Adrenal gland (tissue), 12 donors: ENCODE measurements around the gene NEUROG2. TPM values are rescaled to one million over a fixed set of nuclear protein-coding genes. Genes with fewer than 3 reads are reported as not detected.

Experiments used
- DNase-seq, 7 donors: peaks; one replicate each; pipeline ENCODE4 v3.0.0-alpha.2; 2019 to 2020
- H3K27ac ChIP-seq, 5 donors: fragments of 200-600 bp; sonication (generic) in 4 of 5; 1 replicate in 3 of 5; 2 replicates in 2 of 5; pipeline versions ENCODE4 v1.5.1 to v1.8.0; 2016 to 2020; ENCODE audit warnings: mild to moderate bottlenecking in 1 of 5
- H3K27me3 ChIP-seq: fragments of 200-600 bp; 2 replicates; pipeline ENCODE4 v1.8.0; 2021
- H3K36me3 ChIP-seq, 2 donors: fragments of 200-600 bp; replicated peaks in 1 of 2; 1 replicate in 1 of 2; 2 replicates in 1 of 2; pipeline versions ENCODE4 v1.5.1 to v1.8.0; 2018 to 2022
- H3K4me1 ChIP-seq, 2 donors: fragments of 200-600 bp; replicated peaks in 1 of 2; 1 replicate in 1 of 2; 2 replicates in 1 of 2; pipeline versions ENCODE4 v1.5.1 to v1.8.0; 2018 to 2021
- H3K4me3 ChIP-seq, 4 donors: fragments of 200-600 bp; sonication (generic) in 3 of 4; one replicate each; pipeline ENCODE4 v1.5.1; 2016 to 2018
- H3K9me3 ChIP-seq, 3 donors: fragments of 200-600 bp; sonication (generic) in 1 of 3; replicated peaks in 1 of 3; 1 replicate in 2 of 3; 2 replicates in 1 of 3; pipeline versions ENCODE4 v1.5.1 to v1.8.0; 2016 to 2021
- CTCF ChIP-seq, 6 experiments: fragments of 450-650 bp in 4 of 6; fragments of 200-600 bp in 2 of 6; sonication (generic) in 1 of 6; IDR thresholded peaks; 1 replicate in 5 of 6; 2 replicates in 1 of 6; pipeline versions ENCODE4 v1.5.1 to v1.8.0; 2016 to 2021; ENCODE audit warnings: antibody characterized with exemption in 6 of 6, mild to moderate bottlenecking in 2 of 6, moderate library complexity in 1 of 6
- POLR2A ChIP-seq, 2 donors: fragments of 450-650 bp; IDR thresholded peaks; one replicate each; pipeline ENCODE4 v1.6.1; 2017; ENCODE audit warnings: antibody characterized with exemption in 2 of 2, mild to moderate bottlenecking in 2 of 2, moderate library complexity in 1 of 2
- WGBS, 4 donors: extraction: QIAGEN DNeasy Blood & Tissue Kit in 2 of 4; methylation state at CpG; one replicate each; pipeline versions ENCODE4 v1.1.5 to v1.1.7; 2013 to 2017; 5-methylcytosine and 5-hydroxymethylcytosine counted together
- intact Hi-C, 2 donors: fragments of 100-400 bp; cut with DNase I; formaldehyde crosslinking; loops; one replicate each; pipeline versions ENCODE4 v1.14.1 to v1.15.0; 2022 to 2023
- polyA plus RNA-seq, 3 donors: library from polyadenylated mRNA; stranded (reverse); fragments of 200-250 nt in 2 of 3; fragments of 350-450 nt in 1 of 3; fragmentation: Illumina TruSeq in 1 of 3; extraction: RNeasy Lipid Tissue Mini Kit (QIAGEN cat#74804) in 1 of 3; gene quantifications; one replicate each; pipeline ENCODE4 v1.2.3, GENCODE V29; 2013 to 2014
- total RNA-seq, 9 donors: library from RNA; depleted of rRNA in 4 of 9; stranded (reverse); fragments of >200 nt in 4 of 9; fragments of 120-200 nt in 1 of 9; fragmentation: NEBNext Ultra II Directional in 1 of 9; extraction: Animal tissue kit (Norgen Biotek cat#: 25700) in 1 of 9; gene quantifications; one replicate each; pipeline versions ENCODE4 v1.1.0 to v1.2.4, GENCODE V29; 2013 to 2023
- donor health status: healthy with polysubstance abuse.
- donor health status: Bipolar disorder and iron deficiency.
- donor health status: DM: yes; HTN: yes; CAD: no.
- donor health status: DM: no; HTN: no; CAD: no.
- donor health status: DM: no; HTN: no; CAD: no.
- donor health status: DM: yes; HTN: yes; CAD: no.

Gene NEUROG2
- total and polyA plus RNA-seq, 12 donors: 0.06 TPM; not detected in 11

GRCh38 chr4:112536123-112536522 is 20.1 kb upstream of the NEUROG2 start:
- intact Hi-C loops: no loop called here
- H3K9me3 ChIP-seq: no peaks in the 10 kb centered on the region

GRCh38 chr4:112532267-112532666 is 16.3 kb upstream of the NEUROG2 start:
- no peak for DNase-seq
- H3K27me3 ChIP-seq: no peaks in the 10 kb centered on the region
- intact Hi-C loops: no loop called here
- H3K9me3 ChIP-seq: no peaks in the 10 kb centered on the region
- no peak overlapping the region for H3K27ac ChIP-seq
- 64 to 70% (median 67%) methylated on average over 3 of the region's 3 CpGs for WGBS, 4 donors
- no peaks in the 10 kb centered on the region for H3K36me3 ChIP-seq
- no peak overlapping the region for H3K4me3 ChIP-seq
- no peaks in the 10 kb centered on the region for H3K4me1 ChIP-seq
- TF ChIP-seq POLR2A (IDR thresholded peaks at IDR 0.05): no peak
- no peak for TF ChIP-seq CTCF (IDR thresholded peaks at IDR 0.05)

More at GRCh38 chr4:112536123-112536522, 20.1 kb upstream of the NEUROG2 start:
- no peaks in the 10 kb centered on the region for H3K36me3 ChIP-seq
- TF ChIP-seq CTCF (IDR thresholded peaks at IDR 0.05) (no peak), POLR2A (IDR thresholded peaks at IDR 0.05) (no peak)
- no peaks in the 10 kb centered on the region for H3K27me3 ChIP-seq
- DNase-seq: no peak
- WGBS, 4 donors: 81 to 90% (median 83%) methylated on average over 2 of the region's 2 CpGs
- H3K27ac ChIP-seq: no peak overlapping the region
- H3K4me1 ChIP-seq: no peaks in the 10 kb centered on the region
- no peak overlapping the region for H3K4me3 ChIP-seq

GRCh38 chr4:112531146-112531545 is 15.2 kb upstream of the NEUROG2 start:
- H3K27ac ChIP-seq: no peak overlapping the region
- no peaks in the 10 kb centered on the region for H3K9me3 ChIP-seq
- TF ChIP-seq POLR2A (IDR thresholded peaks at IDR 0.05) (no peak), CTCF (IDR thresholded peaks at IDR 0.05) (no peak)
- no peak for DNase-seq
- H3K4me1 ChIP-seq: no peaks in the 10 kb centered on the region
- no peak overlapping the region for H3K4me3 ChIP-seq
- intact Hi-C loops: no loop called here
- WGBS, 4 donors: 15 to 35% (median 22%) methylated on average over 1 of the region's 1 CpG
- no peaks in the 10 kb centered on the region for H3K36me3 ChIP-seq
- H3K27me3 ChIP-seq: no peaks in the 10 kb centered on the region

GRCh38 chr4:112526061-112526460 is 10.1 kb upstream of the NEUROG2 start:
- 66 to 84% (median 77%) methylated on average over 1 of the region's 1 CpG for WGBS, 4 donors

More at GRCh38 chr4:112526061-112526460, 10.1 kb upstream of the NEUROG2 start:
- Histone ChIP-seq H3K27me3 (peaks cover 35% of the 10 kb centered on the region), H3K4me1 (peaks cover 10 to 15% of the 10 kb centered on the region in 2 donors), H3K27ac (no peak overlapping the region), H3K36me3 (no peaks in the 10 kb centered on the region), H3K9me3 (no peaks in the 10 kb centered on the region), H3K4me3 (no peak overlapping the region)
- DNase-seq: no peak
- intact Hi-C loops: loop anchor here in 1 of 2 donors (10.0 kb wide), 1 partner anchor 421 kb away; no protein-coding TSS in a partner anchor
- TF ChIP-seq POLR2A (IDR thresholded peaks at IDR 0.05): no peak
